Sigmoid colon (tissue), 7 donors: ENCODE data around the gene VPREB1. TPM values are rescaled to one million over a fixed set of nuclear protein-coding genes. Genes with fewer than 3 reads are reported as not detected.

ENCODE experiments used
- DNase-seq: peaks from one replicate; pipeline ENCODE4 v3.0.0-alpha.2; 2019
- H3K27ac ChIP-seq, 4 donors: fragments of 200-600 bp; sonication (generic); one replicate each; pipeline ENCODE4 v1.5.1; 2016 to 2019; ENCODE audit warnings: mild to moderate bottlenecking in 1 of 4
- H3K27me3 ChIP-seq, 3 donors: fragments of 200-600 bp; sonication (generic); one replicate each; pipeline ENCODE4 v1.5.1; 2019; ENCODE audit warnings: mild to moderate bottlenecking in 1 of 3
- H3K36me3 ChIP-seq, 4 donors: fragments of 200-600 bp; sonication (generic); one replicate each; pipeline ENCODE4 v1.5.1; 2016 to 2019
- H3K4me1 ChIP-seq, 4 donors: fragments of 200-600 bp; sonication (generic); one replicate each; pipeline ENCODE4 v1.5.1; 2017 to 2019
- H3K4me3 ChIP-seq, 4 donors: fragments of 200-600 bp; sonication (generic); one replicate each; pipeline ENCODE4 v1.5.1; 2017 to 2019; ENCODE audit warnings: mild to moderate bottlenecking in 2 of 4, moderate library complexity in 1 of 4
- H3K9me3 ChIP-seq, 4 donors: fragments of 200-600 bp in 3 of 4; sonication (generic) in 3 of 4; one replicate each; pipeline versions ENCODE4 v1.5.1 to v1.6.1; 2013 to 2019
- EP300 ChIP-seq, 4 donors: sonication (generic); formaldehyde crosslinking; IDR thresholded peaks; one replicate each; pipeline ENCODE4 v1.6.1; 2017; ENCODE audit warnings: antibody characterized with exemption in 4 of 4
- POLR2A ChIP-seq, 2 donors: fragments of 450-650 bp; IDR thresholded peaks; one replicate each; pipeline ENCODE4 v1.6.1; 2016; ENCODE audit warnings: antibody characterized with exemption in 2 of 2, mild to moderate bottlenecking in 2 of 2, moderate library complexity in 2 of 2
- POLR2AphosphoS5 ChIP-seq, 4 donors: sonication (generic); formaldehyde crosslinking; IDR thresholded peaks; one replicate each; pipeline ENCODE4 v1.6.1; 2017; ENCODE audit warnings: antibody characterized with exemption in 4 of 4
- WGBS, 2 donors: extraction: QIAGEN DNeasy Blood & Tissue Kit; methylation state at CpG; one replicate each; pipeline ENCODE4 v1.1.7; 2013; 5-methylcytosine and 5-hydroxymethylcytosine counted together
- intact Hi-C: fragments of 100-400 bp; cut with DNase I; formaldehyde crosslinking; loops from one replicate; pipeline ENCODE4 v1.15.1; 2023
- polyA plus RNA-seq, 3 donors: library from polyadenylated mRNA; stranded (reverse); fragments of 200-250 nt; gene quantifications; one replicate each; pipeline ENCODE4 v1.2.3, GENCODE V29; 2013
- total RNA-seq, 4 donors: library from RNA; depleted of rRNA; stranded (reverse); fragments of >200 nt; gene quantifications; one replicate each; pipeline ENCODE4 v1.1.0, GENCODE V29; 2016
- TF ChIP-seq, protein P1 (sequence below), 4 experiments: fragments of 450-650 bp in 3 of 4; fragments of 200-600 bp in 1 of 4; IDR thresholded peaks; one replicate each; pipeline ENCODE4 v1.5.1; 2016 to 2019; ENCODE audit warnings: antibody characterized with exemption in 4 of 4, mild to moderate bottlenecking in 3 of 4, moderate library complexity in 2 of 4
- donor health status: healthy with polysubstance abuse.
- donor health status: Bipolar disorder and iron deficiency.
- donor health status: healthy.

VPREB1 gene
- total and polyA plus RNA-seq, 7 donors: 1.9 TPM; not detected in 6

DNA sequence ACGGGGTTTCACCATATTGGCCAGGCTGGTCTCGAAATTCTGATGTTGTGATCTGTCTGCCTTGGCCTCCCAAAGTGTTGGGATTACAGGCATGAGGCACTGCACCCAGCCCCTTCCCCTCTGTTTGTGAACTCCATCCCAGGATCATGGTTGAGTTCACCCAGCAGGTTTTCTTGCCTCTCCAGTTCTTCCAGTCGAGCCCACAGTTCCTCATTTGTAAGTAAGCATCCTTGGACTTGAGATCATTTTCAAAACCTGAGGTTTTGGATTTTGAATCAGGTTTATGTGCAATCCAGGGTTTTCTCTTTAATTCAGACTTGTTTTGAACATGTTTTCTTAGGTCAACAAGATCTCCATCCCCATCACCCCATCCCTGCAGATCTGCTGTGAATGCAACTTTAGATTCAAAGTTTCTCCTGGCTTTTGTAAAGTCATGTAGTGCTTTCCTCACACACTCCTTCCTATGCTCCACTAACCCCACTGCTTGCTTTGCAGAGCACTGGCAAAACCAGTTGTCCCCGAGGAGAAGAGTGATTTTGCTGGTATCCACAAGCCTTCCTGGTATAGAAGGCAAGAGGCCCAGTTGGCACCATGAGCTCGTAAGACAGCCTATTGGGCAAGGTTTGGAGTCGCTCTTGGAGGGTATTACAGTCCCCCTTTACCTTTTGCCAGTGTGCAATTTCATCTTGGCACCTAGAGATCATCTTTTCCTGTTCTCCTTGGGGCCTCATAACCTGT is 14.7 kb upstream of the VPREB1 start:
- no peaks in the 10 kb centered on the region for H3K36me3 ChIP-seq
- no peaks in the 10 kb centered on the region for H3K4me1 ChIP-seq
- TF ChIP-seq EP300 (IDR thresholded peaks at IDR 0.05) (no peak), POLR2A (IDR thresholded peaks at IDR 0.05) (no peak), POLR2AphosphoS5 (IDR thresholded peaks at IDR 0.05) (no peak)
- TF ChIP-seq, protein P1, sequence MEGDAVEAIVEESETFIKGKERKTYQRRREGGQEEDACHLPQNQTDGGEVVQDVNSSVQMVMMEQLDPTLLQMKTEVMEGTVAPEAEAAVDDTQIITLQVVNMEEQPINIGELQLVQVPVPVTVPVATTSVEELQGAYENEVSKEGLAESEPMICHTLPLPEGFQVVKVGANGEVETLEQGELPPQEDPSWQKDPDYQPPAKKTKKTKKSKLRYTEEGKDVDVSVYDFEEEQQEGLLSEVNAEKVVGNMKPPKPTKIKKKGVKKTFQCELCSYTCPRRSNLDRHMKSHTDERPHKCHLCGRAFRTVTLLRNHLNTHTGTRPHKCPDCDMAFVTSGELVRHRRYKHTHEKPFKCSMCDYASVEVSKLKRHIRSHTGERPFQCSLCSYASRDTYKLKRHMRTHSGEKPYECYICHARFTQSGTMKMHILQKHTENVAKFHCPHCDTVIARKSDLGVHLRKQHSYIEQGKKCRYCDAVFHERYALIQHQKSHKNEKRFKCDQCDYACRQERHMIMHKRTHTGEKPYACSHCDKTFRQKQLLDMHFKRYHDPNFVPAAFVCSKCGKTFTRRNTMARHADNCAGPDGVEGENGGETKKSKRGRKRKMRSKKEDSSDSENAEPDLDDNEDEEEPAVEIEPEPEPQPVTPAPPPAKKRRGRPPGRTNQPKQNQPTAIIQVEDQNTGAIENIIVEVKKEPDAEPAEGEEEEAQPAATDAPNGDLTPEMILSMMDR (IDR thresholded peaks at IDR 0.05): no peak
- DNase-seq: no peak
- WGBS, 2 donors: 61 to 73% methylated on average over 6 of the region's 6 CpGs
- H3K27me3 ChIP-seq: no peaks in the 10 kb centered on the region
- H3K9me3 ChIP-seq: no peaks in the 10 kb centered on the region
- H3K27ac ChIP-seq: no peak overlapping the region
- intact Hi-C loops: no loop called here
- no peak overlapping the region for H3K4me3 ChIP-seq

DNA sequence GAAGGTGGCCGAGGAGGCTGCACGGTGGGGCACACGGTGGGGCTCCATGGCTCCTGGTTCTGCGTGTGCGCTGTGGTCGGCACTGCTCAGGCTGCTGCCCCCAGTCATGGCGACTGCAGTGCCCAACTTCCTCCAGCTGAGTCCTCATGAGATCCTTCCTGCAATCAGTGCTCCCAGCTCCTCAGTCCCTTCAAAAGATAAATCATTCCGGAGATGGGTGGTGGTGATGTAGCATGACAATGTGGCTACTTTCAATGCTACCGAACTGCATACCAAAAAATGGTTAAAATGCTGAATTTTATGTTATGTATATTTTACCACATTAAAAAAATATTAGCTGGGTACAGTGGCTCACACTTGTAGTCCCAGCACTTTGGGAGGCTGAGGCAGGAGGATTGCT is 14.1 kb upstream of the VPREB1 start:
- H3K4me1 ChIP-seq: no peaks in the 10 kb centered on the region
- no peak overlapping the region for H3K27ac ChIP-seq
- H3K4me3 ChIP-seq: no peak overlapping the region
- DNase-seq: no peak
- no peaks in the 10 kb centered on the region for H3K36me3 ChIP-seq
- 46 to 84% methylated on average over 9 of the region's 9 CpGs for WGBS, 2 donors
- peaks cover 0 to 6% (median 0%) of the 10 kb centered on the region in 3 donors for H3K27me3 ChIP-seq
- intact Hi-C loops: no loop called here
- H3K9me3 ChIP-seq: no peaks in the 10 kb centered on the region
- no peak for TF ChIP-seq POLR2AphosphoS5 (IDR thresholded peaks at IDR 0.05)
- TF ChIP-seq EP300 (IDR thresholded peaks at IDR 0.05): no peak
- TF ChIP-seq POLR2A (IDR thresholded peaks at IDR 0.05): no peak
- TF ChIP-seq, protein P1 (IDR thresholded peaks at IDR 0.05): no peak

DNA sequence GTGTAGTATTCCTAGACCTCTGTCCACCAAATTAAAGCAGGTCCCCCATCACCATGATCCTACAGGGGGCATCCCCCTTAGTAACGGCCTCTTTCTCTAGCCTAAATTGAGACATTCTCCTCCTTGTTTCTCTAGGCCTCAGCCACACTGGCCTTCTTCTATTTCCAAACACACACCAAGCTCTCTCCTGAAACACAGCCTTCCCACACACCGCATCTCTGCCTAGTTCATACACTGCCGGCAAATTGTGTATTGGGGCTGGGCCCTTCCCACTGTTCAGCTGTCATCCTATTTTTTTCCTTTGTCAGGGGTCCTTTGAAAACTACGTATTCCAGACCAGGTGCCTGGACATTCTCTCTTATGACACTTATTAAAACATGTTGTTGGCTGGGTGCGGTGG is 11.5 kb upstream of the VPREB1 start:
- intact Hi-C loops: no loop called here
- H3K36me3 ChIP-seq: no peaks in the 10 kb centered on the region
- TF ChIP-seq EP300 (IDR thresholded peaks at IDR 0.05) (no peak), POLR2AphosphoS5 (IDR thresholded peaks at IDR 0.05) (no peak), POLR2A (IDR thresholded peaks at IDR 0.05) (no peak)
- TF ChIP-seq, protein P1 (IDR thresholded peaks at IDR 0.05): no peak
- no peaks in the 10 kb centered on the region for H3K9me3 ChIP-seq
- H3K27ac ChIP-seq: no peak overlapping the region
- no peak overlapping the region for H3K4me3 ChIP-seq
- no peaks in the 10 kb centered on the region for H3K4me1 ChIP-seq
- H3K27me3 ChIP-seq: peaks cover 0 to 9% (median 0%) of the 10 kb centered on the region in 3 donors
- DNase-seq: no peak
- WGBS, 2 donors: 88 to 89% methylated on average over 5 of the region's 5 CpGs

DNA sequence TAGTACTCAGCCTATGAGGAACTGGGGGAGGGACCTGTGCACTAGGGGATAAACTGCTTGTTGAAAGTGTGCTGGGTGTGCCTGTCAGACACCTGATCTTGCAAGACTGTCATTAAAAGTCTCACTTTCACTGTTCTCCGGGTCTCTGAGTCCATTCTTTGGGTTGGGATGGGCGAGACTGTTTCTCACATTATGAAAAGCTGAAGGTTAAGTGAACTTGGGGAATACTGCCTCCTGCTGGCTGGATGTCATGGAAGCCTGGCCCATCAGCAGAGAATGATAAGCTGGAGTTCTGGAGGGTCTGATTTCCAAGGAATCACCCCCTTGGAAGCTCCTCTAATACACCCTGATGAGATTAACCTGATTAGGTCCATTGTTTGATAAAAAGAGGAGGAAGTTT is 9.0 kb upstream of the VPREB1 start:
- Histone ChIP-seq H3K4me1 (no peaks in the 10 kb centered on the region), H3K27ac (no peak overlapping the region), H3K27me3 (peaks cover 0 to 9% (median 0%) of the 10 kb centered on the region in 3 donors), H3K36me3 (no peaks in the 10 kb centered on the region), H3K4me3 (no peak overlapping the region), H3K9me3 (no peaks in the 10 kb centered on the region)
- intact Hi-C loops: no loop called here
- DNase-seq: no peak
- 7 to 21% methylated on average over 2 of the region's 2 CpGs for WGBS, 2 donors
- TF ChIP-seq POLR2AphosphoS5 (IDR thresholded peaks at IDR 0.05) (no peak), EP300 (IDR thresholded peaks at IDR 0.05) (no peak), POLR2A (IDR thresholded peaks at IDR 0.05) (no peak)
- TF ChIP-seq, protein P1 (IDR thresholded peaks at IDR 0.05): no peak

DNA sequence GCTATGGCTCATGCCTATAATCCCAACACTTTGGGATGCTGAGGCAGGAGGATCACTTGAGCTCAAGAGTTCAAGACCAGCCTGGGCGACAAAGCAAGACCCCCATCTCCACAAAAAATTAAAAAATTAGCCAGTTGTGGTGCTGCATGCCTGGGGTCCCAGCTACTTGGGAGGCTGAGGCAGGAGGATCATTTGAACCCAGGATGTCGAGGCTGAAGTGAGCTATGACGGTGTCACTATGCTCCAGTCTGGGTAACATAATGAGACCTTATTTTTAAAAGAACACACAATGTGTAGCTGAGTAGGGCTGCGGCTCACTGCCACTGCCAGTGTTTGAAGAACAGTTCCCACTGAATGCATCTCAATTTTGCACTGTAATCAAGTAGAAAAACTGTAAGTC is 7.1 kb upstream of the VPREB1 start:
- no peaks in the 10 kb centered on the region for H3K4me1 ChIP-seq
- no peaks in the 10 kb centered on the region for H3K9me3 ChIP-seq
- WGBS, 2 donors: 89 to 90% methylated on average over 4 of the region's 4 CpGs
- no peak for TF ChIP-seq POLR2A (IDR thresholded peaks at IDR 0.05)
- TF ChIP-seq EP300 (IDR thresholded peaks at IDR 0.05): no peak
- no peak for TF ChIP-seq POLR2AphosphoS5 (IDR thresholded peaks at IDR 0.05)
- TF ChIP-seq, protein P1 (IDR thresholded peaks at IDR 0.05): no peak
- H3K27me3 ChIP-seq: peaks cover 0 to 20% (median 0%) of the 10 kb centered on the region in 3 donors
- no peaks in the 10 kb centered on the region for H3K36me3 ChIP-seq
- no peak overlapping the region for H3K27ac ChIP-seq
- DNase-seq: no peak
- no peak overlapping the region for H3K4me3 ChIP-seq
- intact Hi-C loops: no loop called here
